HepG2 (cell line): ENCODE results near the gene RBMS2. TPM values are rescaled to one million over a fixed set of nuclear protein-coding genes. Genes with fewer than 3 reads are reported as not detected.

ENCODE experiments used
- ARNTL ChIP-seq: sonication (generic); formaldehyde crosslinking; IDR thresholded peaks from 2 replicates; pipeline ENCODE4 v1.4.0; 2020; ENCODE audit warnings: mild to moderate bottlenecking, missing genetic modification reagents
- CSRNP2 ChIP-seq: sonication (generic); formaldehyde crosslinking; conservative IDR thresholded peaks from 2 replicates; pipeline ENCODE4 v1.8.0; 2022; ENCODE audit warnings: low read depth, missing genetic modification reagents
- DPF2 ChIP-seq: sonication (generic); formaldehyde crosslinking; IDR thresholded peaks from 2 replicates; pipeline ENCODE4 v1.4.0; 2020; ENCODE audit warnings: mild to moderate bottlenecking, low read depth, missing genetic modification reagents, borderline replicate concordance
- DR1 ChIP-seq: sonication (generic); formaldehyde crosslinking; IDR thresholded peaks from 2 replicates; pipeline ENCODE4 v1.8.0; 2021; ENCODE audit warnings: mild to moderate bottlenecking, missing genetic modification reagents, inconsistent platforms
- FOXK1 ChIP-seq: sonication (generic); formaldehyde crosslinking; IDR thresholded peaks from 2 replicates; pipeline ENCODE4 v1.4.0; 2020; ENCODE audit warnings: low read depth, missing genetic modification reagents, borderline replicate concordance
- HINFP ChIP-seq: sonication (generic); formaldehyde crosslinking; IDR thresholded peaks from 2 replicates; pipeline ENCODE4 v1.4.0; 2020; ENCODE audit warnings: low read depth, mild to moderate bottlenecking, missing genetic modification reagents
- IKZF1 ChIP-seq: fragments of 450-650 bp; IDR thresholded peaks from 2 replicates; pipeline ENCODE4 v1.7.1; 2016
- MXD1 ChIP-seq: sonication (generic); formaldehyde crosslinking; IDR thresholded peaks from 2 replicates; pipeline ENCODE4 v1.4.0; 2020; ENCODE audit warnings: mild to moderate bottlenecking, missing genetic modification reagents
- NAIF1 ChIP-seq: sonication (generic); formaldehyde crosslinking; IDR thresholded peaks from 2 replicates; pipeline ENCODE4 v1.5.0; 2020; ENCODE audit warnings: mild to moderate bottlenecking, missing genetic modification reagents, borderline replicate concordance
- PLRG1 ChIP-seq: fragments of 450-650 bp; conservative IDR thresholded peaks from 2 replicates; pipeline ENCODE4 v1.6.1; 2016
- SATB2 ChIP-seq: sonication (generic); formaldehyde crosslinking; IDR thresholded peaks from 2 replicates; pipeline ENCODE4 v1.5.0; 2020; ENCODE audit warnings: missing genetic modification reagents
- SMAD3 ChIP-seq: sonication (generic); formaldehyde crosslinking; IDR thresholded peaks from 2 replicates; pipeline ENCODE4 v1.4.0; 2020; ENCODE audit warnings: missing genetic modification reagents
- SMARCC2 ChIP-seq: fragments of 450-650 bp; IDR thresholded peaks from 2 replicates; pipeline ENCODE4 v1.6.1; 2017; ENCODE audit warnings: antibody characterized with exemption, mild to moderate bottlenecking
- THAP11 ChIP-seq: IDR thresholded peaks from 2 replicates; pipeline ENCODE4 v1.6.1; 2016; ENCODE audit warnings: missing biosample characterization, missing genetic modification reagents
- THAP8 ChIP-seq: sonication (generic); formaldehyde crosslinking; IDR thresholded peaks from 2 replicates; pipeline ENCODE4 v1.5.1; 2020; ENCODE audit warnings: missing genetic modification reagents, mild to moderate bottlenecking, borderline replicate concordance
- ZNF263 ChIP-seq: sonication (generic); formaldehyde crosslinking; IDR thresholded peaks from 2 replicates; pipeline ENCODE4 v1.4.0; 2020; ENCODE audit warnings: missing genetic modification reagents
- ZNF3 ChIP-seq: IDR thresholded peaks from 2 replicates; pipeline ENCODE4 v1.7.0; 2017; ENCODE audit warnings: inconsistent platforms
- ZNF329 ChIP-seq: sonication (generic); formaldehyde crosslinking; IDR thresholded peaks from 2 replicates; pipeline ENCODE4 v1.9.0; 2021; ENCODE audit warnings: low read depth, mild to moderate bottlenecking, missing genetic modification reagents
- ZNF441 ChIP-seq: sonication (generic); formaldehyde crosslinking; IDR thresholded peaks from 2 replicates; pipeline ENCODE4 v1.7.0; 2021; ENCODE audit warnings: missing genetic modification reagents, borderline replicate concordance
- ZNF501 ChIP-seq: sonication (generic); formaldehyde crosslinking; IDR thresholded peaks from 2 replicates; pipeline ENCODE4 v1.5.1; 2020; ENCODE audit warnings: mild to moderate bottlenecking, moderate library complexity, missing genetic modification reagents
- ZNF605 ChIP-seq: sonication (generic); formaldehyde crosslinking; IDR thresholded peaks from 2 replicates; pipeline ENCODE4 v1.8.0; 2022; ENCODE audit warnings: mild to moderate bottlenecking, missing genetic modification reagents
- ZNF607 ChIP-seq: sonication (generic); formaldehyde crosslinking; IDR thresholded peaks from 2 replicates; pipeline ENCODE4 v1.5.1; 2020; ENCODE audit warnings: missing genetic modification reagents, mild to moderate bottlenecking, borderline replicate concordance
- ZNF619 ChIP-seq: sonication (generic); formaldehyde crosslinking; IDR thresholded peaks from 2 replicates; pipeline ENCODE4 v1.4.0; 2020; ENCODE audit warnings: mild to moderate bottlenecking, missing genetic modification reagents
- ZNF629 ChIP-seq: sonication (generic); formaldehyde crosslinking; conservative IDR thresholded peaks from 2 replicates; pipeline ENCODE4 v1.5.0; 2020; ENCODE audit warnings: missing genetic modification reagents
- ZNF709 ChIP-seq: sonication (generic); formaldehyde crosslinking; IDR thresholded peaks from 2 replicates; pipeline ENCODE4 v1.5.0; 2020; ENCODE audit warnings: mild to moderate bottlenecking, missing genetic modification reagents
- ZNF761 ChIP-seq: sonication (generic); formaldehyde crosslinking; conservative IDR thresholded peaks from 2 replicates; pipeline ENCODE4 v1.4.0; 2020; ENCODE audit warnings: mild to moderate bottlenecking, missing genetic modification reagents
- ZNF816 ChIP-seq: sonication (generic); formaldehyde crosslinking; IDR thresholded peaks from 2 replicates; pipeline ENCODE4 v1.8.0; 2022; ENCODE audit warnings: missing genetic modification reagents, mild to moderate bottlenecking, borderline replicate concordance
- polyA plus RNA-seq, 8 experiments: library from polyadenylated mRNA; depleted of rRNA in 3 of 8; stranded (reverse) in 7 of 8; unstranded in 1 of 8; fragments of >200 nt; fragmentation: Illumina TruSeq in 4 of 8; extraction: Trizol in 4 of 8; gene quantifications; 2 replicates each; pipeline versions ENCODE4 v1.2.1 to v1.2.3, GENCODE V29; 2011 to 2016; ENCODE audit warnings: low read depth in 4 of 8, missing spikeins in 1 of 8, mixed read lengths in 1 of 8; ENCODE audit not compliant: insufficient read depth in 1 of 8
- total RNA-seq, 5 experiments: library from RNA; depleted of rRNA; stranded (reverse); fragments of >200 nt; fragmentation: Illumina TruSeq; extraction: Trizol; gene quantifications; 2 replicates each; pipeline ENCODE4 v1.2.3, GENCODE V29; 2016; ENCODE audit warnings: low read depth in 1 of 5

RBMS2 gene
- total and polyA plus RNA-seq, 2 of the 13 experiments (the other 11 are each of a cell fraction or from before 2014, with no cell fraction given): 0.53 to 7.4 TPM

- peak; percentile 91 for TF ChIP-seq MXD1
- peak; percentile 18; the same call in 1 of the 2 replicates for TF ChIP-seq FOXK1
- TF ChIP-seq ZNF605 (CRISPR knock-in tag): peak; percentile 95
- TF ChIP-seq ZNF607 (CRISPR knock-in tag): peak; percentile 64
- TF ChIP-seq IKZF1: no peak
- peak; percentile 53; the same call in 1 of the 2 replicates for TF ChIP-seq ZNF629 (CRISPR knock-in tag)
- TF ChIP-seq SMARCC2: no peak
- peak; percentile 62; the same call in 1 of the 2 replicates for TF ChIP-seq ZNF816 (CRISPR knock-in tag)
- TF ChIP-seq PLRG1: no peak
- TF ChIP-seq ARNTL: no peak
- TF ChIP-seq DR1 (CRISPR knock-in tag): peak; percentile 61; the same call in 1 of the 2 replicates
- no peak for TF ChIP-seq ZNF3
- TF ChIP-seq ZNF263 (CRISPR knock-in tag): peak; percentile 99
- TF ChIP-seq ZNF501 (CRISPR knock-in tag): 0 out of 2 replicates have a peak, but pooled peaks have one; percentile 12
- 0 out of 2 replicates have a peak, but pooled peaks have one; percentile 51 for TF ChIP-seq THAP11 (CRISPR knock-in tag)
- peak; percentile 57; the same call in 1 of the 2 replicates for TF ChIP-seq THAP8 (CRISPR knock-in tag)
- TF ChIP-seq ZNF329 (CRISPR knock-in tag): 0 out of 2 replicates have a peak, but pooled peaks have one; percentile 63
- peak; percentile 93 for TF ChIP-seq ZNF709 (CRISPR knock-in tag)
- TF ChIP-seq ZNF441 (CRISPR knock-in tag): peak; percentile 60; the same call in 1 of the 2 replicates
- TF ChIP-seq ZNF761 (CRISPR knock-in tag): no peak
- TF ChIP-seq DPF2 (CRISPR knock-in tag): no peak
- TF ChIP-seq SATB2: peak; percentile 98
- TF ChIP-seq HINFP (CRISPR knock-in tag): peak; percentile 85
- peak; percentile 67; the same call in 1 of the 2 replicates for TF ChIP-seq SMAD3
- 0 out of 2 replicates have a peak, but pooled peaks have one; percentile 49 for TF ChIP-seq CSRNP2 (CRISPR knock-in tag)
- TF ChIP-seq ZNF619 (CRISPR knock-in tag): 0 out of 2 replicates have a peak, but pooled peaks have one; percentile 46
- no peak for TF ChIP-seq NAIF1 (CRISPR knock-in tag)
Observed at GRCh38 chr12:56488041-56488955, 33.3 kb upstream of the RBMS2 start, which contains the start of gene GLS2 (continued).
